Diencephalon (tissue), 1 donor: ENCODE results near the gene TNNT1. TPM values are rescaled to one million over a fixed set of nuclear protein-coding genes. Genes with fewer than 3 reads are reported as not detected.

Experiments used
- small RNA-seq: library from RNA; depleted of rRNA; stranded (forward); fragments of <200 nt; gene quantifications from one replicate; pipeline ENCODE3, GENCODE V24; 2014
- total RNA-seq: library from RNA; depleted of rRNA; stranded (reverse); fragments of >200 nt; gene quantifications from one replicate; pipeline ENCODE4 v1.2.3, GENCODE V29; 2014

TNNT1 gene, protein sequence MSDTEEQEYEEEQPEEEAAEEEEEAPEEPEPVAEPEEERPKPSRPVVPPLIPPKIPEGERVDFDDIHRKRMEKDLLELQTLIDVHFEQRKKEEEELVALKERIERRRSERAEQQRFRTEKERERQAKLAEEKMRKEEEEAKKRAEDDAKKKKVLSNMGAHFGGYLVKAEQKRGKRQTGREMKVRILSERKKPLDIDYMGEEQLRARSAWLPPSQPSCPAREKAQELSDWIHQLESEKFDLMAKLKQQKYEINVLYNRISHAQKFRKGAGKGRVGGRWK
- total RNA-seq, result 20.5 TPM

DNA sequence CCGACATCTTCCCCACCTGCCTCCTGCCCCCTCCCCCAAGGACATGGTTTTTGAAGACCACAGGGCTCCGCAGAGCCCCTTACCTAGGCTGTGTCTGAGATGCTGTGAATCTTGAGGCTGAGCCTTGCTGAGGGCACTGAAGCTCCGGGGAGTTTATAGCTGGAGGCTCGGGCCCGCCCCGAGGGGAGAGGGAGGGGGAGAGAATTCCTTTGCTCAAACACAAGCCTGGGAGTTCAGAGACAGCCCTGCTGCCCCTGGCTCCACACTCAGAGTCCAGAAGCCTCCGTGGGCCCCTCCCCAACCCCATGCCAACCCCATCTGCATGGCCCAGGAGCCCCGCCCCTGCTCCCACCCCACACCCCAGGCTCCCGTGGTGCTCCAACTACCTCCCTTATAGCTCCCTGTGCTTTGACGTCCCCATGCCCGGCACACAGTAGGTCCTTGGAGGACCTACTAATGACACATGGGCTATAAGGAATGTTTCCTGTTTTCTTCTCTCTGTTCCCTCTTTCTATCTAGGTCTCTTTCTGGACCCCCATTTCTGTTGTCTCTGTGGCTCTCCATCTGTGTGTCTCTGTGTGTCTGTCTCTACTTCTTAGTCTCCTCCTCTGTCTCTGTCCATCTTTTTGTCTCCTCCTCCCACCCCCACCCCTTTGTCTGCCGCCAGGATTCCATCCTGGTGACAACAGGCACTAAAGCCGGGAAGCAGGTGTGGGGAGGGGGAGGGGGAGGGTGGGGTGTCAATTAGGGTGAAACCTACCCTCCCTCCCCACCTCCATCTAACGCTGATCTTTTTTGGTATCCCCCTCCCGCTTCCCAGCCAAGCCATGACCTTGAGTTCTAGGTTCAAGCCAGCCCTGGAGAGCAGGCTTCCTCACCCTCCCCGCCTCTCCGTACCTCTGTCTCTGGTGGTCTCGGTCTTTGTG is at the start of gene TNNT1:
Gene TNNT1 (minus strand): TSS at position 129 of the 926 bp plus-strand sequence. CDS start 2,049 bp downstream, outside the sequence.

DNA sequence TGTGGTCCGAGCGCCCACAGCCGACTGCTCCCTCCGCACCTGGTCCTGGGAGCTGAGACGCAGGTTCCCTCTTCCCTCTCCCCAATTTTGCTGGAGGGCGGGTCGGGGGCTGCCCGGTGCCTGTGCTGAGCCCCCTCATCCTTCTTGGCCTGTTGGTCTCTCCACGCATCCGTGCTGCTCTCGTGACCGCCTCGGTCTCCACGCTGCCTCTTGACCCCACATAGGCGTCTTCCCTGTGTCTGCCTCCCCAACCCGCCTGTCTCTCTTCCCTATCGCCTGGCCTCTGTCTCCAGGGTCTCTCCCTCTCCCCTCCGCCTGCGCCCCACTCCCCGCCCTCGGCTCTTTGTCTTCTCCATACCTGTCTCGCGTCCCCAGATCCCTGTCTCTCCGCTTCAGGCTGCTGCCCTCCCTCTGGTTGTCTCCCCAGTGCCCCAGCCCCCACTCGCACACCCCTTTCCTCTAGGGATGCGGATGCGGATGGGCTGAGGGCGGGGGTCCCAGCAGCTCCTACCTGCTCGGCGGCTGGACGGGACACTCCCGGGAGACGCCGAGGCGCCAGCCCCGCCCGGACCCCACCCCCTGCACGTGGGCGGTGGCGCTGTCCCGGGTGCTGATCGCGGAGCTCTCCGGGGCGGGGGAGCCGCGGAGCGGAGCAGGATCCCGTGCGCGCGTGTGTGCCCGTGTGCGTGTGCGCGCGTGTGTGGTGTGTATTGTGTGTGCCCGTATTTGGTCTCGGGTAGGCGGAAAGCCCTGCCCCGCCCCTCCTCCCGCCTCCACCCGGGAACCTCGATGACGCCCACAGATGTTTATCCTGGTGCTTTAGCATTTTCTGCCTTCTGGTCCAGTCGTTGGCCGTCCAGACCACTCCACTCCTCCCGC is 30.8 kb upstream of the TNNT1 start, which contains the start of gene SYT5:
Gene SYT5 (minus strand): TSS at position 684 of the 879 bp plus-strand sequence. CDS start 1,248 bp downstream, outside the sequence.

GRCh38 chr19:55166530-55167268 is 17.7 kb upstream of the TNNT1 start, which contains the start of gene DNAAF3:
DNAAF3 (minus strand) TSS chr19:55166613; CDS start chr19:55166413, 200 bp downstream.

DNA sequence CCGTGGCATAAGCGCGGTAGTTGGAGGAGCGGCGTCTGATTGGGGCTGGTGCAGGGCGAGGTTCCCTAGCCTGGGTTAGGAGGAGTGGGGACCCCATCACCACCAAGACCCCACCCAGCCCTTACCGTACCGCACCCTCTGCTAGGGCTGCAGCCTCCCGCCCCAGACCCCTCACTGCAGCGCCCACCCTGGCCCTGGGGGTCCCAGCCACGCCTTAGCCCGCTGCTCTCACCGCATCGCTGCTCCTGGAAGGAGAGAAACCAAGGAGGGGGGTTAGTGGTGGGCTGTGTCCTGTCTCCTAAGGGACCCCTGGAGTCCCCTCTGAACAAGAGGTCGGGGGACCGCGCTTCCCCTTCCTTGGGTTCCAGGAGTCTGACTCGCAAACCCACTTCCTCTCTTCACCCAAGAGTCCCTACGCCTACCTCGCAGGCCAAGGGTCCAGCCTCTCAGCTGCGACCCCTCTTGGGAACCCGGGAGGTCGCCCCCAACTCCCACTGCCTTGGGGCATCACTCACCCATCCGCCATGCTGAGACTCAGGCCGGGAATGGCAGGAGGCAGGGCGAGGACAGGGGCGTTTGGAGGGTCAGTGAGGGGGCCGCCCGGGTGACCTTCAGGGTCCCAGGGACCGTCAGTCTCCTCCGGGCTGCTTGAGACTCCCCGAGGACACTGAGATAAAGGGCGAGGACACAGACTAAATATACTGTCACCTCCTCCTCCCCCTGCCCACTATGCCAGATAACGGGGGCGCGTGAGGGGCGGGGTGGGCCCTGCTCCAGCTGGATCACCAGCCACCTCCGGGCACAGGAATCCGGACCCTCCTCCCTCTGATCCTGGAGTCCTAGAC is 8.3 kb upstream of the TNNT1 start, which contains the start of gene TNNI3:
Gene TNNI3 (minus strand): TSS at position 669 of the 845 bp plus-strand sequence. CDS start 143 bp downstream, at position 526.

GRCh38 chr19:55116859-55117662 is 31.9 kb downstream of the TNNT1 start, which contains the start of gene PPP1R12C:
PPP1R12C (minus strand) TSS chr19:55117637; CDS start chr19:55117543, 94 bp downstream.

Small RNA genes lying within 50 kb of the gene (small RNA-seq; reads per million reads assigned to genes)
- not detected for gene MIR7975
- gene RF01210, result not detected

Other genes starting within 250 kb of the TNNT1 start
- gene NCR1, start 243.1 kb downstream of the TNNT1 start, total RNA-seq, result not detected
- gene NLRP7, start 201.7 kb downstream of the TNNT1 start, total RNA-seq, result not detected
- 12.7 TPM for gene NLRP2, start 182.8 kb downstream of the TNNT1 start, total RNA-seq
- gene GP6, start 110.9 kb downstream of the TNNT1 start, total RNA-seq, result 0.23 TPM
- 30.4 TPM for gene RDH13, start 86.1 kb downstream of the TNNT1 start, total RNA-seq
- gene EPS8L1, start 73.3 kb downstream of the TNNT1 start, total RNA-seq, result 2.1 TPM
- gene PPP1R12C, start 31.6 kb downstream of the TNNT1 start, total RNA-seq, result 16.1 TPM
- gene TNNI3, start 8.5 kb upstream of the TNNT1 start, total RNA-seq, result 3.5 TPM
- 3.9 TPM for gene DNAAF3, start 17.4 kb upstream of the TNNT1 start, total RNA-seq
- 67.4 TPM for gene SYT5, start 31.1 kb upstream of the TNNT1 start, total RNA-seq
- gene PTPRH, start 60.3 kb upstream of the TNNT1 start, total RNA-seq, result 0.69 TPM
- gene TMEM86B, start 79.6 kb upstream of the TNNT1 start, total RNA-seq, result 0.92 TPM
- 23.1 TPM for gene PPP6R1, start 109.8 kb upstream of the TNNT1 start, total RNA-seq
- 29.8 TPM for gene HSPBP1, start 130.9 kb upstream of the TNNT1 start, total RNA-seq
- 111 TPM for gene BRSK1, start 134.8 kb upstream of the TNNT1 start, total RNA-seq
- not detected for gene TMEM150B, start 176.1 kb upstream of the TNNT1 start, total RNA-seq
- 11.3 TPM for gene KMT5C, start 190.7 kb upstream of the TNNT1 start, total RNA-seq
- 0.92 TPM for gene COX6B2, start 205.5 kb upstream of the TNNT1 start, total RNA-seq
- not detected for gene GARIN5B, start 214.1 kb upstream of the TNNT1 start, total RNA-seq
- gene IL11, start 221.3 kb upstream of the TNNT1 start, total RNA-seq, result 0.23 TPM
- gene TMEM190, start 227.6 kb upstream of the TNNT1 start, total RNA-seq, result not detected
- not detected for gene TMEM238, start 235.1 kb upstream of the TNNT1 start, total RNA-seq
- 129 TPM for gene RPL28, start 236.7 kb upstream of the TNNT1 start, total RNA-seq